Non-pigmented ciliary epithelial cell (primary cell): ENCODE results near the gene STK32C.

Experiments used
- DNase-seq: peaks from one replicate; pipeline ENCODE4 v3.0.0-alpha.2; 2010; ENCODE audit warnings: low read depth

The STK32C gene

GRCh38 chr10:132209978-132210530, 97.7 kb downstream of the STK32C start:
- DNase-seq, result no peak

- no peak for DNase-seq
These were observed 98.6 kb downstream of the STK32C start for GRCh38 chr10:132209130-132209529.

DNA sequence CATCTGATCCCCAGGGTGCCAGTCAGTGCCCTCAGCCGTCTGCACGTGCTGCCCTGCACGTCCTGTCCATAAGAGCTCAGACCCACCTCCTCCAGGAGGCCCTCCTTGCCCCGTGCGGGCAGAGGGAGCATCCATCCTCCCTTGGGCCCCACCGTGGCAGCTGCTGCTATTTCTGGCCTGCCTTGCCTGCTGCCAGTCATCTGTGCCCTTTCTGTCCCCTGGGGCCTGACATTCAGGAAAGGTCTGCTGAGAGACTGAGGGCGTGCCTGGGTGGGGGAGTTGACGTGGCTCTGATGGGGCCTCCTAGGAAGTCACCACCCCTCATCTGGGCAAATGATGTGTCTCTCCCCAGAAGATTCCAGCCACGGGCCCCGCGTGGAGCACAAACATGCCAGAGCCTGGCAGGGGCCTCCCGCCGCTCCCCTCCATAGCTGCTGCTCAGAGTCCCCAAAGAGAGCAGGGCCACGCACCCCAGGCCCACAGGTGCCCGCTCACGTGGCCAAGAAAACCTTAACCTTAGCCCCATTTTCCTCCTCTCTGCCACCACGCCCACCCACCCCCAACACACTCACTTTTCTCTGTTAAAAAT, 99.2 kb downstream of the STK32C start:
- no peak for DNase-seq

- no peak for DNase-seq
These were observed 100.0 kb downstream of the STK32C start for GRCh38 chr10:132207536-132208461.

DNA sequence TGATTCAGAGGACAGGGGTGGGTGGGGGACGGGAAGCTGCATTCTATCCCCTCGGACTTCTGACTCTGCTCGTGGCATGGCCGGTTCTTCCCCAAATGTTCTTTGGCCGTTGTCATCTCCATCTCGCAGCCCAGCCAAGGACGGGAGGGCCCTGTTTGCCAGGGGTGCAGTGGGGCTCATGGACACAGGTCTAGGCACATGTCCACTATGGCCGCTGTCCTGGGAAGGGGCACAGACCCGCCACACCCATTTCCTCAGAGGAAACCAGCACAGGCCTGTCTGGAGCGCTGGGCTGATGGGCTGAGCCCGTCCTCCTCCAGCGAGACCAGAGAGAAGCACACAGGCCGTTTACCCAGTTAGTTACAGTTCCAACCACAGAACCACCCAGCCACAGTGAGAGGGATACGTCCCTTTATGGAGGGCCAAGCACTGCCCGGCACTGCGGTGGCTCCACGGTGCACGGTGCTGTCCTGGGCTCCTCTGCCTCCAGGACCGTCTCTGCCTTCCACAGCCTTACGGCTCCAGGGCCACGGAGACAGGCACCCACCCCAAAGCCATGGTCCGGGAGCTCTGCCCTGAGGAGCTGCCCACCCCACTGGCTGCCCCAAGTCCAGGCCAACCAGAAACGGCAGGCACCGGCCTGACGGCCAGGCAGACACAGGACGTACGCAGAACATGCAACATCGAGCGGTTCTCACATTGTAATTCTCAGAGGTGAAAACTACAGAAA, 100.8 kb downstream of the STK32C start:
- DNase-seq, result no peak

DNA sequence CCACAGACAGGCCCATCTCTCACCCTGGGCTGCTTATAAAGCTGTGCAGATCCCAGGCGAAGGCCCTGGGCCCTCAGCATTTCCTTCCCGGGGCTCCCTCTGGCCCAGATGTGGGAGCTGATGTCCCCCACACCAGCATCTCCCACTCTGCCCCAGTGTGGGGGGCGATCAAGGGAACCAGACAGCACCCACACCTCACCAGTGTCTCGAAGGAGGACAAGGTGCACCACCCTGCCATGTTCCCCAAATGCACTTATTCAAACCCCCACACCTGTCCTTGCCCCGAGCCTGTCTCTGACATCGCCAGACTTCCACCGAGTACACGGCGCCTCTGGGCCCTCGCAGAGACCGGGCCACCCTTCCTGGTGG, 101.4 kb downstream of the STK32C start:
- no peak for DNase-seq

GRCh38 chr10:132205650-132206376, 101.9 kb downstream of the STK32C start:
- DNase-seq, result no peak

GRCh38 chr10:132204781-132205473, 102.8 kb downstream of the STK32C start:
- DNase-seq, result no peak

GRCh38 chr10:132204078-132204780, 103.5 kb downstream of the STK32C start:
- DNase-seq, result no peak

DNA sequence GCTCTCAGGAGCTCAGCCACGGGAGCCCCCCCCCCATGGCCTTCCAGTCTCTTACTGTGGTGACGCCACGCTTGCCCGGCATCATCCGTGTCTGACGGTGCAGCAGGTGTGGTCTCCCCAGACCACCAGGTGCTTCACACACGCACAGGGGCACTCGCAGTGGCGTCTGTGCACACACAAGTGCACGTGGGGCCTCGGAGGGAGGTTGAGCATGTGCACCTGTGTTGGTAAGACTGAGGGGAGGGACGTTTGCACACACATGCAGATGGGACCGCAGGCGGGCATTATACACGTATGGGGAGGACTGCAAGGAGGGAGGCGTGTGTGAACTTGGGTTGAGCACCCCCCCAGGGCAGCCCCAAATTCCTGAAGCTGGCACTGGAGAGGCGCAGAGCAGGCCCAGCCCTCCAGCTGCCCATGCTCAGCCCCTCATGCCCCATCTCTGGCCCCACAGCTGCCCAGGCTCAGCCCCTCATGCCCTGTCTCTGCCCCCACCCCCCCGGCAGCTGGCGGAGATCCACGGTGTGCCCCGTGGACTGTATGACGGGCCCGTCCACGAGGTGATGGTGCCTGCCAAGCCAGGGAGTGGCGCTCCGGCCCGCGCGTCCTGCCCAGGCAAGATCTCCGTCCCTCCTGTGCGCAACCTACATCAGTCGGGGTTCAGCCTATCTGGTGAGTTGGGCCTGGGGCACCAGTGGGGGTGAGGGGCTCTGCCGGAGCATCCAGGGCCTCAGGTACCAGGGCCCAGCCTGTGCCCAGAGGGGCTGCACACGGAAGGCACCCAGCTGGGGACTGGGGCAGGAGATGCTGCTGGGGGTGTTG, 104.3 kb downstream of the STK32C start:
- no peak for DNase-seq

DNA sequence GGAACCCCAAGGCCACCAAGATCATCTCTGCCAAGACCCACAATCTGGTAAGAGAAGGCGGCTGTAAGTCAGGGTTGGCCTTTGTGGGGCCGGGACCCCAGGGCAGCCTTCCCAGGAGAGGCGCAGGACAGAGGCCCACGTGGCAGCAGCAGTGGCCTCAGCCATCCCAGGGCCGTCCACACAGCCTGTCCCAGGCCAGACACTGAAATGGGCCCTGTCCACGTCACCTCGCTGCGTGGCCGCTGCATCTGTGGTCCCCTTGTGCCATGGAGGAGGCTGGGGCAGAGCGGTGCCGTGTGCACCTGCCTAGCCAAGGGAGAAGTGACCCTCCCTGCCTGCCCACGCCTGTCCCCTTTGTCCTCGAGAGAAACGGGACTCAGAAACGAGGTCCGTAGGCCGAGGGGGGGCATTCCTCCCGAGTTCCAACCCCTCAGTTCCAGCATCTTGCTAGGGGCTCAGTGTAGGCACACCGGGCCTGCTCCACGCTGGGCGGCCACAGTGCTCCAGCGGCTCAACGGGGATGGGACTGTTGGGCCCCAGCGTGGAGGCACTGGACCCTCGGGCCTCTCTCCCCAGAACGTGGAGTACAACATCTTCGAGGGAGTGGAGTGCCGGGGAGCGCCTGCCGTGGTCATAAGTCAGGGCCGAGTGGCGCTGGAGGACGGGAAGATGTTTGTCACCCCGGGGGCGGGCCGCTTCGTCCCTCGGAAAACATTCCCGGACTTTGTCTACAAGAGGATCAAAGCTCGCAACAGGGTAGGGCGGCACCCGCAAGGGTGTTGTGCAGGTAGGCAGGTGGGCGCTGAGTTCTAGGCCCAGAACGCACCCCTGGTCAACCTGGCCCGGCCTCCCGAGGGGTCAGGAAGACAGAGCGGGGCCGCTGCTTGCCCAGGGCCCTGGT, 105.4 kb downstream of the STK32C start:
- DNase-seq, result no peak

- no peak for DNase-seq
These were observed 106.4 kb downstream of the STK32C start for GRCh38 chr10:132201111-132201969.

GRCh38 chr10:132200344-132201110, 107.2 kb downstream of the STK32C start:
- DNase-seq, result no peak

- DNase-seq, result no peak
These were observed 107.9 kb downstream of the STK32C start for GRCh38 chr10:132199854-132200311.

GRCh38 chr10:132199268-132199853, 108.4 kb downstream of the STK32C start:
- DNase-seq, result no peak
